ENCODE measurements around the gene KCNK10.

KCNK10 gene

DNA sequence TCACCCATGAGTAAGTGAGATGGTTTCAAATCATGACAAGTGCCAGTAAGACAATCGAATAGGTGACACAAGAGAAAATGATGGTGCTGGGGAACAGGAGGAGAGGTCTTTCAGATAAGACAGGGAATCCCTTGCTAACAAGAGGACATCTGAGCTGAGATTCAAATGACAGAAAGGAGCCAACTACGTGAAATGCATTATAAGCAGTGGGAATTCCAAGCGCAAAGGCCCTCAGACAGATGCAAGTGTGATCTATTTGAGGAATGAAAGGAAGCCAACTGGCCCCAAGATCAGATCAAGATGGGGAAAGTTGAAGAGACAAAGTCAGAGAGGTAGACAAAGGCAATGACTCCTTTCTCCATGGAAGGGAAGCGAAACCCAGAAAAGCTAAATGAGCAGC is 4.7 kb downstream of the KCNK10 start:
- no peaks in the 10 kb centered on the region for H3K36me3 ChIP-seq
- no peak for DNase-seq
- peaks cover 37% of the 10 kb centered on the region for H3K27me3 ChIP-seq (ENCODE audit: insufficient read depth, low read depth, severe bottlenecking)
- H3K4me3 ChIP-seq (ENCODE audit: low read depth, low read length) = no peak overlapping the region
- no peak overlapping the region for H3K27ac ChIP-seq
- no peaks in the 10 kb centered on the region for H3K9me3 ChIP-seq (ENCODE audit: severe bottlenecking)
- TF ChIP-seq, protein P1, sequence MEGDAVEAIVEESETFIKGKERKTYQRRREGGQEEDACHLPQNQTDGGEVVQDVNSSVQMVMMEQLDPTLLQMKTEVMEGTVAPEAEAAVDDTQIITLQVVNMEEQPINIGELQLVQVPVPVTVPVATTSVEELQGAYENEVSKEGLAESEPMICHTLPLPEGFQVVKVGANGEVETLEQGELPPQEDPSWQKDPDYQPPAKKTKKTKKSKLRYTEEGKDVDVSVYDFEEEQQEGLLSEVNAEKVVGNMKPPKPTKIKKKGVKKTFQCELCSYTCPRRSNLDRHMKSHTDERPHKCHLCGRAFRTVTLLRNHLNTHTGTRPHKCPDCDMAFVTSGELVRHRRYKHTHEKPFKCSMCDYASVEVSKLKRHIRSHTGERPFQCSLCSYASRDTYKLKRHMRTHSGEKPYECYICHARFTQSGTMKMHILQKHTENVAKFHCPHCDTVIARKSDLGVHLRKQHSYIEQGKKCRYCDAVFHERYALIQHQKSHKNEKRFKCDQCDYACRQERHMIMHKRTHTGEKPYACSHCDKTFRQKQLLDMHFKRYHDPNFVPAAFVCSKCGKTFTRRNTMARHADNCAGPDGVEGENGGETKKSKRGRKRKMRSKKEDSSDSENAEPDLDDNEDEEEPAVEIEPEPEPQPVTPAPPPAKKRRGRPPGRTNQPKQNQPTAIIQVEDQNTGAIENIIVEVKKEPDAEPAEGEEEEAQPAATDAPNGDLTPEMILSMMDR (IDR thresholded peaks at IDR 0.05; ENCODE audit: low read depth, low read length) = no peak

DNA sequence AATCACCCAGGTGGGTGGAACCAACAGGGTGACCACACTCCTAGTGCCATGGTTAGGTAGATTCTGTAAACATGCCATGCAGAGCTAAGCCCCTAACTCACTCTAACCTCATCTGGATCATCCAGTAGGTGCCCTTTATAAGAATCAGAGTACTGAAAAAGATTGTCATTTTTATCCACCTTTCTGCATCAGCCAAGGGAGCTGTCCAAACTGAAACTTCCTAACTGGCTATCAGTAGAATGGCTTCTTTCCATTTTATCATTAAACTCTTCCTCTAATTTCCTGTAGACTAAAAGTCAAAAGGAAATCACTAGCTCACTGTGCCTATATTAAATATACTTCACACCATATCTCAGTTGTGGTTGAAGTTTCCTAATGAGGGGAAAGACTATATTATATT is 6.5 kb downstream of the KCNK10 start:
- peaks cover 21% of the 10 kb centered on the region for H3K27me3 ChIP-seq (ENCODE audit: insufficient read depth, low read depth, severe bottlenecking)
- no peak overlapping the region for H3K27ac ChIP-seq
- TF ChIP-seq, protein P1 (IDR thresholded peaks at IDR 0.05; ENCODE audit: low read depth, low read length) = no peak
- H3K9me3 ChIP-seq (ENCODE audit: severe bottlenecking) = no peaks in the 10 kb centered on the region
- no peak for DNase-seq
- no peak overlapping the region for H3K4me3 ChIP-seq (ENCODE audit: low read depth, low read length)
- no peaks in the 10 kb centered on the region for H3K36me3 ChIP-seq

DNA sequence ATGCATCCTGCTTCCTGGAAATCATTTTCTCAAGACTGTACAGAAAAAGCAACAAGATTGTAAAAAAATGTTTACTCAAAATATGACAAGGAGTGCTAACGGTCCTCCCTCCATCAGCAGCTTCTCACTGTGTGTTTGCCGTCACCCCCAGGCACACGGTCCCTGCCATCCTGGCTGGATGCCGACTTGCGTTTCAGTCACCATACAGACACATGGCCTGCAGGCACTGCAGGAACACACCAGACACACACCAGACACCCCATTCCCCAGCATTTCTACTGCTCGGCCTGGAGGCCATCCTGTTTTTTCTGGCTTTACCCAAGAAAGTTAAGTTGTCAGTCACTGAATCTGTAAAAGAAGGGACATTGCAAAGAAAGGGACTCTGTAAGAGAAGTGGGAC is 10.8 kb downstream of the KCNK10 start:
- Histone ChIP-seq H3K27me3 (ENCODE audit: insufficient read depth, low read depth, severe bottlenecking) (peaks cover 3% of the 10 kb centered on the region), H3K4me3 (ENCODE audit: low read depth, low read length) (no peak overlapping the region), H3K9me3 (ENCODE audit: severe bottlenecking) (no peaks in the 10 kb centered on the region), H3K27ac (no peak overlapping the region), H3K36me3 (no peaks in the 10 kb centered on the region)
- TF ChIP-seq, protein P1 (IDR thresholded peaks at IDR 0.05; ENCODE audit: low read depth, low read length) = no peak
- no peak for DNase-seq

DNA sequence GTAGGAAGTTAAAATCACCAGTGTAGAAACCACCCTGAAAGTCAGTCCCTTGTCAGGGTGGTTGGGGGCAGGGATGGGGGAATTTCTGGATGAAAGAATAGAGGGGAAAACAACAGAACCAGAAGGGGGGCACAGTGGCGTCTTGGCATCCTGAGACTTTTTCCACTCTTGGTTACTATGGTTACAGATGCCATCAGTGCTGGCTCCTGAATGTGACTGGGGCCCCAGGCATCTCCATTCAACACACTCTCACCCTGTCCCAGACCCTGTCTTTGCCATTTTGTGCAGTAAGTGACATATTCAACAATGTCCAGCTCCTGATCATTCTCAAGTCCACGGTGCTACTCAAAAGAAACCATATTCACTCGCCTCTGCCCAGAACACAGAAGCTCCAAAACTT is 11.3 kb downstream of the KCNK10 start:
- H3K27ac ChIP-seq = no peak overlapping the region
- no peaks in the 10 kb centered on the region for H3K27me3 ChIP-seq (ENCODE audit: insufficient read depth, low read depth, severe bottlenecking)
- no peak for DNase-seq
- TF ChIP-seq, protein P1 (IDR thresholded peaks at IDR 0.05; ENCODE audit: low read depth, low read length) = no peak
- H3K9me3 ChIP-seq (ENCODE audit: severe bottlenecking) = no peaks in the 10 kb centered on the region
- no peaks in the 10 kb centered on the region for H3K36me3 ChIP-seq
- H3K4me3 ChIP-seq (ENCODE audit: low read depth, low read length) = no peak overlapping the region

DNA sequence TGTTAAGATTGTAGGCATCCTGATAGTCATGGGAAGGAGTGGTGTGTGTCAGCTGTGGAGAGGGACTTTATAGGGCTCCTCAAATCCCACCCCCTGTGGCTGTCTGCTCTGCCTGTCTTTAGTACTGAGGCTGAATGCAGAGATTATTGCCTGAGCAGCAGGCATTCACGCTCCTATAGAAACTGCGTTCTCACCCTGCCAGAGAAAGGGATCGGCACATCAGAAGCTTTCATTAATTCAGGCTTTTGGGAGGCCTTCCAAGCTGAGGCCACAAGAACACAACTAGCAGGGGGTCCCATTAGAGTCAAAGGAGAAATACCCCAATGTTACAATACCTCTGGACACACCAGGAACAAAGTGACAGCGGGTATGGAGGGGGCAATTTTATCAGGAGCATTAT is 12.6 kb downstream of the KCNK10 start:
- Histone ChIP-seq H3K4me3 (ENCODE audit: low read depth, low read length) (no peak overlapping the region), H3K9me3 (ENCODE audit: severe bottlenecking) (no peaks in the 10 kb centered on the region), H3K36me3 (no peaks in the 10 kb centered on the region), H3K27ac (no peak overlapping the region), H3K27me3 (ENCODE audit: insufficient read depth, low read depth, severe bottlenecking) (no peaks in the 10 kb centered on the region)
- DNase-seq = no peak
- TF ChIP-seq, protein P1 (IDR thresholded peaks at IDR 0.05; ENCODE audit: low read depth, low read length) = no peak

DNA sequence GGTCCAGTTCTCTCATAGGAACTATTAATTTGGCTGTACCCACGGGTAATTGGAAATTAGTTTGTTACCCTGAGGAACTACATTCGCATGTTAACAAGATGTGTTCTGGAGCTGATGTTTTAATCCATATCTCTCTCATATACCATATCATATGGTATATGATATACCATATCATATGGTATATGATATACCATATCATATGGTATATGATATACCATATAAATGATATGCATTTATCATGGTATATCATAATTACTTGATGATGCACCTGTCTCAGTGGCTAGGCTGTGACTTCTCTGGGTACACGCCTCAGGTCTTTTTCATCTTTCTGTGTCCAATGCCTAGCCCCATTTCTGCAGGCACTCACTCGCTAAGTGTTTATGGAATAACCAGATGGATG is 13.0 kb downstream of the KCNK10 start:
- Histone ChIP-seq H3K4me3 (ENCODE audit: low read depth, low read length) (no peak overlapping the region), H3K9me3 (ENCODE audit: severe bottlenecking) (no peaks in the 10 kb centered on the region), H3K36me3 (no peaks in the 10 kb centered on the region), H3K27ac (no peak overlapping the region), H3K27me3 (ENCODE audit: insufficient read depth, low read depth, severe bottlenecking) (no peaks in the 10 kb centered on the region)
- no peak for DNase-seq
- TF ChIP-seq, protein P1 (IDR thresholded peaks at IDR 0.05; ENCODE audit: low read depth, low read length) = no peak
